Peyer's patch (tissue), 4 donors: Measurements from ENCODE around the gene PCK1.

Experiments used
- CTCF ChIP-seq, 6 experiments: fragments of 450-650 bp in 4 of 6; fragments of 200-600 bp in 2 of 6; sonication (generic) in 1 of 6; IDR thresholded peaks; one replicate each; pipeline ENCODE4 v1.5.1; 2017 to 2019; ENCODE audit warnings: antibody characterized with exemption in 6 of 6, mild to moderate bottlenecking in 3 of 6, moderate library complexity in 1 of 6
- POLR2A ChIP-seq, 2 donors: fragments of 450-650 bp; IDR thresholded peaks; one replicate each; pipeline ENCODE4 v1.5.1; 2017; ENCODE audit warnings: antibody characterized with exemption in 2 of 2, mild to moderate bottlenecking in 2 of 2, moderate library complexity in 2 of 2

GRCh38 chr20:57612916-57613315, 52.0 kb downstream of the PCK1 start:
- no peak for TF ChIP-seq CTCF (IDR thresholded peaks at IDR 0.05)
- TF ChIP-seq POLR2A (IDR thresholded peaks at IDR 0.05): no peak
